ENCODE data around the gene HSPBAP1.

DNA sequence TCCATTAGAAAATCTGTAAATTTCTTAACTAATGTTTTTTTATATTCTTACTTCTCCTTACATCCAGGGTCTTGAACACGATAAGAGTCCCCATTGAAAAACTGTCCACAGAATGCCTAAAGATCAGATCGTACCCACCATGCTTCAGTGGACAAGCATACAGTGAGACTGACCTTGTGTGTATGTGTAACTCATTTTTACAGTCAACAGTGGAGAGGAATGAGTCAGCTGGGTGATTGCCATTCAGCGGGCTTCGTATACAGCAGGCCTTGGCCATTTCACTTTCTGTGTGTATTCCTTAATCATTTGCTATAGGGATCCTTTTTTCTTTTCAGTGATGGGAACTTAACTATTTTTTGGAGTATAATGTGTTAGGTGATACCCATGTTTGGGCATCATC is 102.4 kb downstream of the HSPBAP1 start:
- TF ChIP-seq, protein P1, sequence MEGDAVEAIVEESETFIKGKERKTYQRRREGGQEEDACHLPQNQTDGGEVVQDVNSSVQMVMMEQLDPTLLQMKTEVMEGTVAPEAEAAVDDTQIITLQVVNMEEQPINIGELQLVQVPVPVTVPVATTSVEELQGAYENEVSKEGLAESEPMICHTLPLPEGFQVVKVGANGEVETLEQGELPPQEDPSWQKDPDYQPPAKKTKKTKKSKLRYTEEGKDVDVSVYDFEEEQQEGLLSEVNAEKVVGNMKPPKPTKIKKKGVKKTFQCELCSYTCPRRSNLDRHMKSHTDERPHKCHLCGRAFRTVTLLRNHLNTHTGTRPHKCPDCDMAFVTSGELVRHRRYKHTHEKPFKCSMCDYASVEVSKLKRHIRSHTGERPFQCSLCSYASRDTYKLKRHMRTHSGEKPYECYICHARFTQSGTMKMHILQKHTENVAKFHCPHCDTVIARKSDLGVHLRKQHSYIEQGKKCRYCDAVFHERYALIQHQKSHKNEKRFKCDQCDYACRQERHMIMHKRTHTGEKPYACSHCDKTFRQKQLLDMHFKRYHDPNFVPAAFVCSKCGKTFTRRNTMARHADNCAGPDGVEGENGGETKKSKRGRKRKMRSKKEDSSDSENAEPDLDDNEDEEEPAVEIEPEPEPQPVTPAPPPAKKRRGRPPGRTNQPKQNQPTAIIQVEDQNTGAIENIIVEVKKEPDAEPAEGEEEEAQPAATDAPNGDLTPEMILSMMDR (conservative IDR thresholded peaks at IDR 0.05; ENCODE audit: low read depth, low read length): no peak
- no peak for TF ChIP-seq EZH2 (IDR thresholded peaks at IDR 0.05; ENCODE audit: low read length, unreplicated experiment)

Data from PC-3 (cell line).